K562 (cell line): Measurements from ENCODE around the gene METTL25B. TPM values are rescaled to one million over a fixed set of nuclear protein-coding genes. Genes with fewer than 3 reads are reported as not detected.

Experiments used
- CEBPZ ChIP-seq: fragments of 150-350 bp; IDR thresholded peaks from 2 replicates; pipeline ENCODE4 v1.6.1; 2014; ENCODE audit warnings: low read depth, mild to moderate bottlenecking, low read length, borderline replicate concordance
- CREB1 ChIP-seq, 2 experiments: sonication (generic) in 1 of 2; formaldehyde crosslinking in 1 of 2; IDR thresholded peaks; 2 replicates each; pipeline versions ENCODE4 v1.6.1 to v1.8.0; 2012 to 2022; ENCODE audit warnings: inconsistent platforms in 1 of 2, mild to moderate bottlenecking in 1 of 2, missing genetic modification reagents in 1 of 2, moderate library complexity in 1 of 2
- GATA2 ChIP-seq: sonication (generic); formaldehyde crosslinking; IDR thresholded peaks from 2 replicates; pipeline ENCODE4 v1.4.0; 2020; ENCODE audit warnings: mild to moderate bottlenecking, missing genetic modification reagents
- KDM2B ChIP-seq: fragments of 250-450 bp; sonication (Bioruptor Pico); IDR thresholded peaks from 2 replicates; pipeline ENCODE4 v1.8.0; 2021; ENCODE audit warnings: mild to moderate bottlenecking, moderate library complexity
- KLF16 ChIP-seq: IDR thresholded peaks from 2 replicates; pipeline ENCODE4 v1.6.1; 2016; ENCODE audit warnings: antibody characterized with exemption
- MLX ChIP-seq, 2 experiments: fragments of 450-650 bp in 1 of 2; sonication (generic) in 1 of 2; formaldehyde crosslinking; conservative IDR thresholded peaks; 2 replicates each; pipeline versions ENCODE4 v1.4.0 to v1.8.1; 2020 to 2022; ENCODE audit warnings: mild to moderate bottlenecking in 1 of 2, missing genetic modification reagents in 1 of 2
- MTA1 ChIP-seq: fragments of 450-650 bp; IDR thresholded peaks from 2 replicates; pipeline ENCODE4 v1.6.1; 2017; ENCODE audit warnings: borderline replicate concordance
- NCOA1 ChIP-seq: fragments of 450-650 bp; IDR thresholded peaks from 2 replicates; pipeline ENCODE4 v1.6.1; 2016; ENCODE audit warnings: low read depth
- NCOA6 ChIP-seq: fragments of 450-650 bp; IDR thresholded peaks from 2 replicates; pipeline ENCODE4 v1.6.1; 2017; ENCODE audit warnings: mild to moderate bottlenecking
- OTX1 ChIP-seq: fragments of 450-650 bp; formaldehyde crosslinking; IDR thresholded peaks from 2 replicates; pipeline ENCODE4 v1.4.0; 2022; ENCODE audit warnings: mild to moderate bottlenecking
- RBM15 ChIP-seq: fragments of 200-400 bp; formaldehyde crosslinking; IDR thresholded peaks from 2 replicates; pipeline ENCODE4 v1.6.1; 2018; ENCODE audit warnings: mild to moderate bottlenecking, low read length, moderate library complexity; ENCODE audit not compliant: insufficient read depth
- SAP30 ChIP-seq: fragments of 200-600 bp; sonication (generic); IDR thresholded peaks from 2 replicates; pipeline ENCODE4 v1.6.1; 2012; ENCODE audit warnings: borderline replicate concordance, low read depth, mild to moderate bottlenecking, moderate library complexity, low read length, control low read depth, inconsistent platforms; ENCODE audit not compliant: insufficient read depth, poor library complexity, severe bottlenecking
- SMAD4 ChIP-seq: fragments of 250-450 bp; sonication (Bioruptor Pico); conservative IDR thresholded peaks from 2 replicates; pipeline ENCODE4 v1.8.0; 2021; ENCODE audit warnings: inconsistent platforms, mild to moderate bottlenecking, moderate library complexity
- TAF9B ChIP-seq: fragments of 450-650 bp; IDR thresholded peaks from 2 replicates; pipeline ENCODE4 v1.6.1; 2018; ENCODE audit warnings: mild to moderate bottlenecking; ENCODE audit not compliant: partially characterized antibody
- TCF7 ChIP-seq: sonication (generic); IDR thresholded peaks from 2 replicates; pipeline ENCODE4 v1.6.1; 2016; ENCODE audit warnings: antibody characterized with exemption, borderline replicate concordance
- TOE1 ChIP-seq, 2 experiments: fragments of 450-650 bp in 1 of 2; sonication (generic) in 1 of 2; formaldehyde crosslinking in 1 of 2; IDR thresholded peaks; 2 replicates each; pipeline versions ENCODE4 v1.7.1 to v1.8.0; 2016 to 2022; ENCODE audit warnings: borderline replicate concordance in 2 of 2, mild to moderate bottlenecking in 2 of 2, antibody characterized with exemption in 1 of 2, inconsistent platforms in 1 of 2, low read depth in 1 of 2, missing genetic modification reagents in 1 of 2, moderate library complexity in 1 of 2
- ZNF436 ChIP-seq: fragments of 250-450, 450-650 bp; sonication (Bioruptor Pico); formaldehyde crosslinking; IDR thresholded peaks from 2 replicates; pipeline ENCODE4 v1.7.0; 2020; ENCODE audit warnings: mild to moderate bottlenecking
- ZNF668 ChIP-seq: fragments of 250-450 bp; sonication (Bioruptor Pico); IDR thresholded peaks from 2 replicates; pipeline ENCODE4 v1.8.0; 2022; ENCODE audit warnings: mild to moderate bottlenecking, inconsistent platforms
- polyA plus RNA-seq, 8 experiments: library from polyadenylated mRNA; depleted of rRNA in 4 of 8; stranded (reverse) in 5 of 8; unstranded in 3 of 8; fragments of >200 nt; fragmentation: Nextera tagmentation in 2 of 8; fragmentation: Illumina TruSeq in 1 of 8; extraction: Ambion mirVana in 2 of 8; extraction: Trizol in 1 of 8; gene quantifications; 2 replicates each; pipeline versions ENCODE4 v1.2.1 to v1.2.3, GENCODE V29; 2011 to 2014; ENCODE audit warnings: inconsistent platforms in 1 of 8, missing spikeins in 1 of 8
- total RNA-seq, 7 experiments: library from RNA; depleted of rRNA in 6 of 7; stranded (reverse); fragments of >200 nt in 6 of 7; fragmentation: Illumina TruSeq in 2 of 7; extraction: Trizol in 2 of 7; gene quantifications; 2 replicates each; pipeline versions ENCODE4 v1.2.1 to v1.2.3, GENCODE V29; 2011 to 2021; ENCODE audit warnings: low replicate concordance in 1 of 7
- TF ChIP-seq, protein P1 (sequence below): fragments of 250-450 bp; sonication (Bioruptor Pico); IDR thresholded peaks from 2 replicates; pipeline ENCODE4 v1.8.0; 2022; ENCODE audit warnings: moderate library complexity, mild to moderate bottlenecking, inconsistent platforms
- TF ChIP-seq, protein P2 (sequence below): fragments of 450-650 bp; conservative IDR thresholded peaks from 2 replicates; pipeline ENCODE4 v1.6.1; 2016; ENCODE audit warnings: missing genetic modification characterization, low read depth, mild to moderate bottlenecking, control low read depth, missing compliant biosample characterization

The METTL25B gene
- total and polyA plus RNA-seq, 9 of the 15 experiments (the other 6 are each of a cell fraction or from before 2014, with no cell fraction given) = 7.7 to 48.3 (median 33.1) TPM

DNA sequence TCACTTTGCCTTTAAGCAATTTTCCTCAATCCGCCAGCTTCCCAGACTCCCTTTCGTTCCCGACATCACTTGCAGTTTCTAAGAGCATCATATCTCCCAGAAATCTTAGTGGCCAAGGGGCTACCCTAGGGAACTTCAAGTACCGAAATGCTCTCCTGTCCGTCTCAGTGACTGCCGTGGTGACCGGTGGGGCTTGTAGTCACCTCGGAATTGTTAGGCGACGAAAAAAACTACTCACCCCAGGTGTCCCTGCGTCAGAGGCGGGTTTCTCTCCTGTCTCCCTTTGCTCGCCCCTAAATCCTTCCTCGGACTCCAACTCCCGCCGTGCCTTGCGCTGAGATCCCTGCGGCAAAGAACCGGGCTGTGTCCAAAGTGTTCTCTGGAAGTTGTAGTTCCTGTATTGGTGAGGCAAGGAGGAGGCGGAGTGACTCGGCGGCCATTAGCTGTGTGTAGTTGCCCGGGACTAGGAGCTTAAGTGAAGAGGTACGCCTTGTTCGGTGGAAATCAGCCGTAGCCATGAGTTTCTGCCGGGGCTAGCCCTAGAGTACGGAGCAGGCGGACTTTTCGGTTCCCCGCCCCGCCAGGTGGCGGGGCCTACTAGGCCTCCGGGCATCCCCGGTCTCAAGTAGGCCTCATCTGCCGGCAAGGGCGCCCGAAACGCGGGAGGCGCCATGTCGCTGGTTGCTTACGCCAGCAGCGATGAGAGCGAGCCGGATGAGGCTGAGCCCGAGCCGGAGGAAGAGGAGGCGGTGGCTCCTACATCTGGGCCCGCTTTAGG lies 39.0 kb downstream of the METTL25B start, which contains the start of gene PRCC (continued):
- peak; percentile 90 for TF ChIP-seq CREB1 (IDR thresholded peaks at IDR 0.05)
- peak; percentile 81 for TF ChIP-seq CREB1 (CRISPR knock-in tag; IDR thresholded peaks at IDR 0.05)
- TF ChIP-seq MLX (CRISPR knock-in tag; conservative IDR thresholded peaks at IDR 0.05) = no peak
- TF ChIP-seq, protein P1, sequence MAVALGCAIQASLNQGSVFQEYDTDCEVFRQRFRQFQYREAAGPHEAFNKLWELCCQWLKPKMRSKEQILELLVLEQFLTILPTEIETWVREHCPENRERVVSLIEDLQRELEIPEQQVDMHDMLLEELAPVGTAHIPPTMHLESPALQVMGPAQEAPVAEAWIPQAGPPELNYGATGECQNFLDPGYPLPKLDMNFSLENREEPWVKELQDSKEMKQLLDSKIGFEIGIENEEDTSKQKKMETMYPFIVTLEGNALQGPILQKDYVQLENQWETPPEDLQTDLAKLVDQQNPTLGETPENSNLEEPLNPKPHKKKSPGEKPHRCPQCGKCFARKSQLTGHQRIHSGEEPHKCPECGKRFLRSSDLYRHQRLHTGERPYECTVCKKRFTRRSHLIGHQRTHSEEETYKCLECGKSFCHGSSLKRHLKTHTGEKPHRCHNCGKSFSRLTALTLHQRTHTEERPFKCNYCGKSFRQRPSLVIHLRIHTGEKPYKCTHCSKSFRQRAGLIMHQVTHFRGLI = no peak
- TF ChIP-seq TOE1 (IDR thresholded peaks at IDR 0.05; ENCODE audit: borderline replicate concordance) = peak; percentile 41; the same call in 1 of the 2 replicates
- TF ChIP-seq TOE1 (CRISPR knock-in tag; IDR thresholded peaks at IDR 0.05; ENCODE audit: borderline replicate concordance, low read depth) = no peak
- peak; percentile 61 for TF ChIP-seq TAF9B
- peak; percentile 92 for TF ChIP-seq MTA1
- peak; percentile 46 for TF ChIP-seq SMAD4 (CRISPR knock-in tag)
- no peak for TF ChIP-seq OTX1 (CRISPR knock-in tag)
- TF ChIP-seq RBM15 = no peak
- no peak for TF ChIP-seq CEBPZ
- peak; percentile 83 for TF ChIP-seq GATA2 (CRISPR knock-in tag)
- no peak for TF ChIP-seq KDM2B (CRISPR knock-in tag)
- no peak for TF ChIP-seq ZNF668 (CRISPR knock-in tag)
- no peak for TF ChIP-seq NCOA6
- TF ChIP-seq TCF7 = no peak
- TF ChIP-seq KLF16 = no peak
- TF ChIP-seq SAP30 = peak; percentile 87
- peak; percentile 34; the same call in 1 of the 2 replicates for TF ChIP-seq NCOA1
- no peak for TF ChIP-seq ZNF436 (CRISPR knock-in tag)
- TF ChIP-seq, protein P2, sequence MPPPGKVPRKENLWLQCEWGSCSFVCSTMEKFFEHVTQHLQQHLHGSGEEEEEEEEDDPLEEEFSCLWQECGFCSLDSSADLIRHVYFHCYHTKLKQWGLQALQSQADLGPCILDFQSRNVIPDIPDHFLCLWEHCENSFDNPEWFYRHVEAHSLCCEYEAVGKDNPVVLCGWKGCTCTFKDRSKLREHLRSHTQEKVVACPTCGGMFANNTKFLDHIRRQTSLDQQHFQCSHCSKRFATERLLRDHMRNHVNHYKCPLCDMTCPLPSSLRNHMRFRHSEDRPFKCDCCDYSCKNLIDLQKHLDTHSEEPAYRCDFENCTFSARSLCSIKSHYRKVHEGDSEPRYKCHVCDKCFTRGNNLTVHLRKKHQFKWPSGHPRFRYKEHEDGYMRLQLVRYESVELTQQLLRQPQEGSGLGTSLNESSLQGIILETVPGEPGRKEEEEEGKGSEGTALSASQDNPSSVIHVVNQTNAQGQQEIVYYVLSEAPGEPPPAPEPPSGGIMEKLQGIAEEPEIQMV = no peak; the same call in 1 of the 2 replicates
